ENCODE measurements around the gene GTF2H4.
A peak's percentile ranks its signal among the peaks of the same experiment; 100 is the strongest.
"Not testable (repeated sequence)": the region's sequence is repeated elsewhere in the genome, so short reads cannot be mapped to it uniquely, and the experiment has no call there.

Gene GTF2H4

GRCh38 chr6:30908700-30909099, 693 bp downstream of the GTF2H4 start:
- Histone ChIP-seq H3K9me3 (replicated peaks in 1 of 11) (no peaks in the 10 kb centered on the region), H4K20me1 (peaks cover 0 to 6% (median 0%) of the 10 kb centered on the region in 11 experiments; a peak in 3 of 22 replicates), H3K36me3 (peaks cover 28 to 46% (median 38%) of the 10 kb centered on the region in 11 experiments), H3K4me1 (peaks cover 19 to 29% (median 21%) of the 10 kb centered on the region in 10 experiments), H3K4me3 (peak overlapping the region; percentile 80 to 96 (median 88)), H3K9ac (peak overlapping the region; percentile 77 to 90 (median 84)), H3K27ac (peak overlapping the region in 10 of 11 experiments; percentile 48 to 76 (median 62); a peak in 18 of 22 replicates), H3K4me2 (peak overlapping the region; percentile 83 to 97 (median 91)), H3K27me3 (no peaks in the 10 kb centered on the region)
- no peak for TF ChIP-seq Cebpa-rat (IDR thresholded peaks at IDR 0.05)

- not testable (repeated sequence) for H3K9me3 ChIP-seq (replicated peaks in 1 of 11); H3K4me2 ChIP-seq; H4K20me1 ChIP-seq; H3K4me3 ChIP-seq; H3K27ac ChIP-seq; H3K27me3 ChIP-seq
- Histone ChIP-seq H3K4me1 (peaks cover 30 to 41% (median 34%) of the 10 kb centered on the region in 10 experiments), H3K9ac (peak overlapping the region in 5 of 11 experiments; percentile 0 to 83 (median 27); a peak in 6 of 22 replicates), H3K36me3 (peaks cover 28 to 46% (median 38%) of the 10 kb centered on the region in 11 experiments)
These were observed 2.5 kb downstream of the GTF2H4 start for GRCh38 chr6:30910473-30910872.

DNA sequence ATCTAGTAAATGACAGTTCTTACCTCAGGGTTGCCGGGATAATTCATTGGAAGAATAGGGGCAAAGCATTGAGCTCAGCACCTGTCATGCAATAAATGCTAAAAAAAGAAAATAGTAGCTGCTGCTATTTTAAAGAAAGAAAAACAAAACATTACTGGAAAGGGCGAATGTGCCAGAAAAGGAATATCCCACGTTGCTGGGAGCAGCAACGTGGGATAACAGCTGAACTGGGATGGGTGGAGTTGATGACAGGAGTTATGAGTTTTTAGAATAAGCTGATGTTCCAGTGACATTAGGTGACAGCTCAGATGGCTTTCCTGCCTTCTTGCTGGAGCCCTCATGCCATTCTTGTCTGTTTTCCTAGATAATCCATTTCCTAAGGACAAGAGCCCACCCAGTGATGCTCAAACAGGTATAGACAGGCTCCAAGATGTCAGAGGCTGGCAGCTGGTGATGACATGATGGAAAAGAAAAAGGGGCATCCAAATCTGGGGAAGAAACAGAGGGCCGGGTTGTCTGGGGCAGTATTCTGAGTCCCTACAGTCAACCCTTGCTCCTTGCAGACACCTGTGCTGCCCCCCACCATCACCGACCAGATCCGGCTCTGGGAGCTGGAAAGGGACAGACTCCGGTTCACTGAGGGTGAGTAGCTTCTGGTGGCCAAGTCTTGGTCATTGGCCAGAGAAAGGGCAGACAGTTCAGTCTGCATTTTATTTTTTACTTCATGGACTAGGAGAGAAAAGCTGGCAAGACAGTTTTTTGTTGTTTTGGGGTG, 4.9 kb downstream of the GTF2H4 start:
- Histone ChIP-seq H3K9ac (peak overlapping the region in 5 of 11 experiments; percentile 81 to 92 (median 89); a peak in 8 of 22 replicates), H3K27ac (no peak overlapping the region), H3K4me1 (peaks cover 26 to 41% (median 33%) of the 10 kb centered on the region in 10 experiments), H3K9me3 (replicated peaks in 1 of 11) (no peaks in the 10 kb centered on the region), H3K4me3 (no peak overlapping the region), H3K27me3 (no peaks in the 10 kb centered on the region), H3K36me3 (peaks cover 48 to 66% (median 59%) of the 10 kb centered on the region in 11 experiments), H4K20me1 (peaks cover 0 to 6% (median 0%) of the 10 kb centered on the region in 11 experiments; a peak in 4 of 22 replicates), H3K4me2 (peak overlapping the region in 6 of 11 experiments; percentile 85 to 93 (median 91); a peak in 12 of 22 replicates)
- TF ChIP-seq Cebpa-rat (IDR thresholded peaks at IDR 0.05) = no peak

- Histone ChIP-seq H3K4me3 (peak overlapping the region; percentile 63 to 80 (median 68)), H3K27me3 (no peaks in the 10 kb centered on the region), H3K36me3 (peaks cover 54 to 74% (median 67%) of the 10 kb centered on the region in 11 experiments), H4K20me1 (peaks cover 0 to 5% (median 0%) of the 10 kb centered on the region in 11 experiments; a peak in 4 of 22 replicates), H3K9me3 (replicated peaks in 1 of 11) (no peaks in the 10 kb centered on the region), H3K4me2 (peak overlapping the region; percentile 85 to 99 (median 92)), H3K9ac (peak overlapping the region; percentile 81 to 92 (median 88); a peak in 19 of 22 replicates), H3K27ac (peak overlapping the region in 7 of 11 experiments; percentile 80 to 91 (median 88); a peak in 10 of 22 replicates), H3K4me1 (peaks cover 24 to 39% (median 31%) of the 10 kb centered on the region in 10 experiments)
- no peak for TF ChIP-seq Cebpa-rat (IDR thresholded peaks at IDR 0.05)
These were observed 5.7 kb downstream of the GTF2H4 start for GRCh38 chr6:30913721-30914075.

GRCh38 chr6:30914076-30914853, 6.3 kb downstream of the GTF2H4 start, which contains the start of gene VARS2:
Gene VARS2, plus strand, starts transcription at chr6:30914238. Its CDS starts 599 bp downstream, at chr6:30914837.
- Histone ChIP-seq H3K9me3 (replicated peaks in 1 of 11) (no peaks in the 10 kb centered on the region), H3K27me3 (no peaks in the 10 kb centered on the region), H3K4me1 (peaks cover 18 to 34% (median 26%) of the 10 kb centered on the region in 10 experiments), H3K4me3 (peak within 1 kb of the TSS; percentile 63 to 80 (median 68)), H3K27ac (peak within 1 kb of the TSS; percentile 72 to 91 (median 88)), H3K36me3 (peaks cover 60 to 79% (median 72%) of the 10 kb centered on the region in 11 experiments), H3K9ac (peak within 1 kb of the TSS; percentile 81 to 92 (median 88)), H3K4me2 (peak within 1 kb of the TSS; percentile 85 to 99 (median 92)), H4K20me1 (peaks cover 0 to 3% (median 0%) of the 10 kb centered on the region in 11 experiments; a peak in 3 of 22 replicates)
- TF ChIP-seq Cebpa-rat (IDR thresholded peaks at IDR 0.05) = no peak

DNA sequence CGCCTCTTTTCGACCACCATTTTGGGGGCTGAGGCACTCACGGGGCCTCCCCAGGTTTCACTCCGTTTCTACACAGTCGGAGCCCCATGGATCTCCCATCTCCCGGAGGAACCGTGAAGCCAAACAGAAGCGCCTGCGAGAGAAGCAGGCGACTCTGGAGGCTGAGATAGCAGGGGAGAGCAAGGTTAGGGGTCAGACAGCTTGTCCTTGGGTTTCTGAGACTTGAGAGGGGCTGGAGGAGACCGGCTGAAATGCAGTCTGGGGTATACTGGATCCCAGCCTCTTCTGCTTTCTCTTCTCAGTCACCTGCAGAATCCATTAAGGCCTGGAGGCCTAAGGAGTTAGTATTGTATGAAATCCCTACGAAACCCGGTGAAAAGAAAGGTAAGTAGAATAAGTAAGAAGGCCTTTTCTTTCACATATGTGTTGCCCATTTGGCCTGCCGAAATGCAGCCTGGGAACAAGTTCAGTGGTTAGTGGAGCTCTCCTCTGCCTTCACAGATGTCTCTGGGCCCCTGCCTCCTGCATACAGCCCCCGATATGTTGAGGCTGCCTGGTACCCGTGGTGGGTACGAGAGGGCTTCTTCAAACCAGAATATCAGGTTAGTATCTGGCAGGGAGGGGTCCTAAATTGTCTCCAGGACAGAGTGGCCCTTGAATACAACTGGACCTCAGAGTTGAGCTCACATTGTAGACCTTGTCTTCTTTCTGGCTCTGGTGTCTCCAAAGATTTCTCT, 7.0 kb downstream of the GTF2H4 start:
- peak overlapping the region; percentile 72 to 91 (median 88); a peak in 21 of 22 replicates for H3K27ac ChIP-seq
- peaks cover 17 to 26% (median 22%) of the 10 kb centered on the region in 10 experiments for H3K4me1 ChIP-seq
- H3K36me3 ChIP-seq = peaks cover 64 to 79% (median 72%) of the 10 kb centered on the region in 11 experiments
- no peaks in the 10 kb centered on the region for H3K27me3 ChIP-seq
- peak overlapping the region; percentile 81 to 92 (median 88) for H3K9ac ChIP-seq
- H3K4me2 ChIP-seq = peak overlapping the region; percentile 85 to 99 (median 92)
- no peaks in the 10 kb centered on the region for H3K9me3 ChIP-seq (replicated peaks in 1 of 11)
- TF ChIP-seq Cebpa-rat (IDR thresholded peaks at IDR 0.05) = no peak
- H3K4me3 ChIP-seq = peak overlapping the region; percentile 63 to 80 (median 68)
- peaks cover 0 to 6% (median 0%) of the 10 kb centered on the region in 11 experiments; a peak in 3 of 22 replicates for H4K20me1 ChIP-seq

- Histone ChIP-seq H3K4me2 (peak overlapping the region; percentile 85 to 99 (median 92)), H3K4me1 (peaks cover 17 to 26% (median 22%) of the 10 kb centered on the region in 10 experiments), H3K27ac (peak overlapping the region in 4 of 11 experiments; percentile 85 to 91 (median 88); a peak in 5 of 22 replicates), H3K9ac (peak overlapping the region; percentile 47 to 92 (median 88); a peak in 17 of 22 replicates), H3K36me3 (peaks cover 64 to 79% (median 72%) of the 10 kb centered on the region in 11 experiments), H4K20me1 (peaks cover 0 to 9% (median 0%) of the 10 kb centered on the region in 11 experiments; a peak in 3 of 22 replicates), H3K9me3 (replicated peaks in 1 of 11) (no peaks in the 10 kb centered on the region), H3K27me3 (no peaks in the 10 kb centered on the region), H3K4me3 (peak overlapping the region in 4 of 10 experiments; percentile 68 to 80 (median 73); a peak in 3 of 20 replicates)
- TF ChIP-seq Cebpa-rat (IDR thresholded peaks at IDR 0.05) = no peak
These were observed 7.6 kb downstream of the GTF2H4 start for GRCh38 chr6:30915591-30915946.

GRCh38 chr6:30917041-30917440, 9.0 kb downstream of the GTF2H4 start:
- Histone ChIP-seq H3K36me3 (peaks cover 62 to 79% (median 74%) of the 10 kb centered on the region in 11 experiments), H3K4me3 (no peak overlapping the region), H3K27ac (no peak overlapping the region), H3K9ac (peak overlapping the region in 10 of 11 experiments; percentile 8 to 91 (median 44); a peak in 14 of 22 replicates), H4K20me1 (peaks cover 0 to 13% (median 0%) of the 10 kb centered on the region in 11 experiments; a peak in 3 of 22 replicates), H3K9me3 (replicated peaks in 1 of 11) (no peaks in the 10 kb centered on the region), H3K4me2 (no peak overlapping the region), H3K4me1 (peaks cover 17 to 26% (median 22%) of the 10 kb centered on the region in 10 experiments), H3K27me3 (no peaks in the 10 kb centered on the region)
- TF ChIP-seq Cebpa-rat (IDR thresholded peaks at IDR 0.05) = no peak

All from BLaER1 treated with 17β-estradiol and CSF1 and Interleukin-3, amounts not matched to agents 10 nM and 100 nM (cell line).